AG09319 (cell line): ENCODE results near the gene RAB39A.

ENCODE experiments used
- DNase-seq: peaks from one replicate; pipeline ENCODE4 v3.0.0-alpha.2; 2010; ENCODE audit warnings: low read depth; ENCODE audit errors: extremely low read depth
- CTCF ChIP-seq: IDR thresholded peaks from 2 replicates; pipeline ENCODE4 v1.5.1; 2011; ENCODE audit warnings: low read depth, mild to moderate bottlenecking, inconsistent platforms, low read length, moderate library complexity

Gene RAB39A

GRCh38 chr11:107999759-108000455 lies 71.7 kb downstream of the RAB39A start:
- no peak for DNase-seq

GRCh38 chr11:108002476-108002875 lies 74.2 kb downstream of the RAB39A start:
- TF ChIP-seq CTCF: no peak
- DNase-seq: no peak

More at GRCh38 chr11:107999759-108000455, 71.7 kb downstream of the RAB39A start:
- TF ChIP-seq CTCF: peak; percentile 30

GRCh38 chr11:108003623-108004022 lies 75.4 kb downstream of the RAB39A start:
- TF ChIP-seq CTCF: no peak
- DNase-seq: no peak

GRCh38 chr11:108007819-108008218 lies 79.6 kb downstream of the RAB39A start:
- no peak for TF ChIP-seq CTCF
- no peak for DNase-seq

- TF ChIP-seq CTCF: peak; percentile 84
- peak; percentile 83 for DNase-seq
These were observed 80.6 kb downstream of the RAB39A start, which contains the start of gene CUL5 for GRCh38 chr11:108008656-108009496. Gene CUL5 (plus strand): TSS chr11:108008898. CDS start chr11:108009349, 451 bp downstream.

GRCh38 chr11:108009497-108010370 lies 81.5 kb downstream of the RAB39A start:
- no peak for DNase-seq
- no peak for TF ChIP-seq CTCF
